ENCODE data around the gene TAS2R40.

Gene TAS2R40

GRCh38 chr7:143236408-143236990 is 14.7 kb downstream of the TAS2R40 start:
- no peak for TF ChIP-seq OSR1 (CRISPR knock-in tag; IDR thresholded peaks at IDR 0.05)
- TF ChIP-seq TSHZ2 (CRISPR knock-in tag; IDR thresholded peaks at IDR 0.05): no peak
- TF ChIP-seq PPARA (CRISPR knock-in tag; IDR thresholded peaks at IDR 0.05; ENCODE audit: borderline replicate concordance): no peak
- TF ChIP-seq ZNF565 (CRISPR knock-in tag; conservative IDR thresholded peaks at IDR 0.05; ENCODE audit: low read depth): no peak
- TF ChIP-seq TOX (CRISPR knock-in tag; IDR thresholded peaks at IDR 0.05; ENCODE audit: borderline replicate concordance): no peak
- TF ChIP-seq SNAI2 (CRISPR knock-in tag; IDR thresholded peaks at IDR 0.05): no peak
- no peak for ATAC-seq

- no peak for TF ChIP-seq ZNF8 (CRISPR knock-in tag; IDR thresholded peaks at IDR 0.05)
- no peak for TF ChIP-seq PATZ1 (CRISPR knock-in tag; IDR thresholded peaks at IDR 0.05; ENCODE audit: borderline replicate concordance)
- no peak for TF ChIP-seq GLIS3 (CRISPR knock-in tag; IDR thresholded peaks at IDR 0.05)
- TF ChIP-seq ZNF70 (CRISPR knock-in tag; IDR thresholded peaks at IDR 0.05): no peak
- TF ChIP-seq ZFP3 (CRISPR knock-in tag; IDR thresholded peaks at IDR 0.05): no peak
- ATAC-seq: no peak
These were observed 15.5 kb downstream of the TAS2R40 start for GRCh38 chr7:143237366-143237765.

- ATAC-seq: no peak
- no peak for TF ChIP-seq BACH2 (CRISPR knock-in tag; IDR thresholded peaks at IDR 0.05; ENCODE audit: borderline replicate concordance)
- TF ChIP-seq OSR1 (CRISPR knock-in tag; IDR thresholded peaks at IDR 0.05): no peak
- TF ChIP-seq SNAI2 (CRISPR knock-in tag; IDR thresholded peaks at IDR 0.05): no peak
- no peak for TF ChIP-seq RARB (CRISPR knock-in tag; IDR thresholded peaks at IDR 0.05)
- TF ChIP-seq PATZ1 (CRISPR knock-in tag; IDR thresholded peaks at IDR 0.05; ENCODE audit: borderline replicate concordance): no peak
- no peak for TF ChIP-seq CSRNP3 (CRISPR knock-in tag; IDR thresholded peaks at IDR 0.05)
- TF ChIP-seq ESRRG (CRISPR knock-in tag; IDR thresholded peaks at IDR 0.05): no peak
- TF ChIP-seq TOX (CRISPR knock-in tag; IDR thresholded peaks at IDR 0.05; ENCODE audit: borderline replicate concordance): no peak
- no peak for TF ChIP-seq ZC3H10 (CRISPR knock-in tag; IDR thresholded peaks at IDR 0.05)
- no peak for TF ChIP-seq TCF4 (CRISPR knock-in tag; IDR thresholded peaks at IDR 0.05; ENCODE audit: borderline replicate concordance)
- no peak for TF ChIP-seq TSHZ2 (CRISPR knock-in tag; IDR thresholded peaks at IDR 0.05)
- TF ChIP-seq PPARA (CRISPR knock-in tag; IDR thresholded peaks at IDR 0.05; ENCODE audit: borderline replicate concordance): no peak
- no peak for TF ChIP-seq ZNF70 (CRISPR knock-in tag; IDR thresholded peaks at IDR 0.05)
- TF ChIP-seq CREB5 (CRISPR knock-in tag; IDR thresholded peaks at IDR 0.05; ENCODE audit: low read depth): no peak
- TF ChIP-seq ISL1 (CRISPR knock-in tag; IDR thresholded peaks at IDR 0.05): no peak
These were observed 16.6 kb downstream of the TAS2R40 start for GRCh38 chr7:143238289-143238980.
